Uterus (tissue), 2 donors: ENCODE data around the gene FBXW7.

Experiments
- POLR2A ChIP-seq, 2 donors: fragments of 450-650 bp; IDR thresholded peaks; one replicate each; pipeline ENCODE4 v1.6.1; 2016; ENCODE audit warnings: antibody characterized with exemption in 2 of 2, mild to moderate bottlenecking in 1 of 2, moderate library complexity in 1 of 2
- TF ChIP-seq, protein P1 (sequence below), 4 experiments: fragments of 200-600 bp in 2 of 4; fragments of 450-650 bp in 2 of 4; sonication (generic) in 2 of 4; IDR thresholded peaks; one replicate each; pipeline ENCODE4 v1.5.1; 2016 to 2019; ENCODE audit warnings: antibody characterized with exemption in 4 of 4, mild to moderate bottlenecking in 2 of 4, moderate library complexity in 1 of 4

- TF ChIP-seq, protein P1, sequence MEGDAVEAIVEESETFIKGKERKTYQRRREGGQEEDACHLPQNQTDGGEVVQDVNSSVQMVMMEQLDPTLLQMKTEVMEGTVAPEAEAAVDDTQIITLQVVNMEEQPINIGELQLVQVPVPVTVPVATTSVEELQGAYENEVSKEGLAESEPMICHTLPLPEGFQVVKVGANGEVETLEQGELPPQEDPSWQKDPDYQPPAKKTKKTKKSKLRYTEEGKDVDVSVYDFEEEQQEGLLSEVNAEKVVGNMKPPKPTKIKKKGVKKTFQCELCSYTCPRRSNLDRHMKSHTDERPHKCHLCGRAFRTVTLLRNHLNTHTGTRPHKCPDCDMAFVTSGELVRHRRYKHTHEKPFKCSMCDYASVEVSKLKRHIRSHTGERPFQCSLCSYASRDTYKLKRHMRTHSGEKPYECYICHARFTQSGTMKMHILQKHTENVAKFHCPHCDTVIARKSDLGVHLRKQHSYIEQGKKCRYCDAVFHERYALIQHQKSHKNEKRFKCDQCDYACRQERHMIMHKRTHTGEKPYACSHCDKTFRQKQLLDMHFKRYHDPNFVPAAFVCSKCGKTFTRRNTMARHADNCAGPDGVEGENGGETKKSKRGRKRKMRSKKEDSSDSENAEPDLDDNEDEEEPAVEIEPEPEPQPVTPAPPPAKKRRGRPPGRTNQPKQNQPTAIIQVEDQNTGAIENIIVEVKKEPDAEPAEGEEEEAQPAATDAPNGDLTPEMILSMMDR (IDR thresholded peaks at IDR 0.05) = peak; percentile 61 to 72 (median 70)
- no peak for TF ChIP-seq POLR2A (IDR thresholded peaks at IDR 0.05)
These were observed 35.0 kb downstream of the FBXW7 start for GRCh38 chr4:152500800-152501434.
